Measurements from ENCODE around the gene KRTAP4-12. TPM values are rescaled to one million over a fixed set of nuclear protein-coding genes. Genes with fewer than 3 reads are reported as not detected.
"Not testable (repeated sequence)": the region's sequence is repeated elsewhere in the genome, so short reads cannot be mapped to it uniquely, and the experiment has no call there.

KRTAP4-12 gene
- total RNA-seq, 1 experiment from 2014 or later: not detected

DNA sequence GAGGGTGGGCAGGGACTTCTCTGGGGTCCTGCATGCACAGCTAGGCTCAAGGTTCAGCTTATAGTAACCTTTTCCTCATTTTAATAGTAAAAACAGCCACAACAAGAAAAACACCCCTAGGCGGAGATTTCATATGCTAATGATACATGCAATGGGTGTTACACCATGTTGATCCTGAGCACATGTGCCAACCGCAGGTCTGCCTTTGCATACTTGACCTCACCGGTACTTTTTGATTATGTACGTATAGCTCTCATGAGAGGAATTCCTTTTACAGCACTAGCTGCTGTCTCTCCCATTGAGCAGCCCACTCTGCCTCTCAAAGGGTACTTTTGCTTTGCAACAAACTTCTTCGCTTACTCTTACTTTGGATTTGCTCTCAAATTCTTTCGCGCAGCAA, 27.9 kb downstream of the KRTAP4-12 start:
- DNase-seq (ENCODE audit: low spot score): no peak

DNA sequence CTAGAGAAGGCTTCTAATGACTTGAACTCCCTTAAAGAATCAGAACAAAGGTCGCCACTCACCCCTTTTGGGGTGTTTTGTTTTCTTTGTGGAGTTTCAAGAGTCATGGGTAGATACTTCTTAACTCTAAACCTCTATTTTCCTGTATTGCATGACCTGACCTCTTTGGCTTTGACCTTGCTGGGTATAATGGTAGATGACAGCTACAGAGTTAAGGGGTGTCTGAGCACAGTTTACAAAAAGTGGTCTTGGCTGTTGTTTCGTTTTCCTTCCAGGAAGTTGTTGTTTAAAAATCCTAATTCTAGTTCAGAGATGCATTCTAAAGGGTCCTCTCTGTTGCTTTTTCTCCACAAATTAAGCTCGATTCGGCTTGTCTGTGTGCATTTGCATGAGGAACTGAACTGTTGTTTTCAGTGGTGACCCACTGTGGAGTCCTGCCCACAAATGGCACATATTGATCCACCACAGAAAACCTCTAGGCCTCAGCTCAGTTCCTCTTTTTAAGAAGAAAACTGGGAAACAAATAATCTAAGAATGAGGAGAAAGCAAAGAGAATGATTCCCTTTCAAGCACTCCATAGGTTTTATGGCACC, 35.1 kb downstream of the KRTAP4-12 start:
- DNase-seq (ENCODE audit: low spot score): not testable (repeated sequence)

- DNase-seq (ENCODE audit: low spot score): not testable (repeated sequence)
Observed at GRCh38 chr17:41084100-41084856, 39.7 kb downstream of the KRTAP4-12 start, which contains the start of gene KRTAP4-7. Gene KRTAP4-7, plus strand, starts transcription at chr17:41084150. Its CDS starts 57 bp downstream, at chr17:41084207.

DNA sequence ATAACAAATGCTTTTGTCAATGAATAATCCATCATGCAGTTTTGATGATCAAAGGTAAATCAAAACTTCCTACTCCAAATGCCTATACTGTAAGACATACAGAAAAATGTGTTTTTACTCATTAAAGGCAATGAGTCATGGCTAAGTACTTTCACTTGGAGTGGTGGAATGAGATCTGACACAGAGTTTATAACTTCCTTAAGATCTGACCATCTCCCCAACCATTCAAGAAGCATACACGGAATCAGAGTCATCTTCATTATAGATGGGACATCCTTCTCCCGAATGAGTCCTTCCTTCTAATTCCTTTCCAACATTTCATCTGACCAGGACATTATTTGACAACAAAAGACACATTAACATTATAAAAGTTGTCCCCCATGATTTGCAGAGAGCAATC, 40.6 kb downstream of the KRTAP4-12 start:
- DNase-seq (ENCODE audit: low spot score): not testable (repeated sequence)

DNA sequence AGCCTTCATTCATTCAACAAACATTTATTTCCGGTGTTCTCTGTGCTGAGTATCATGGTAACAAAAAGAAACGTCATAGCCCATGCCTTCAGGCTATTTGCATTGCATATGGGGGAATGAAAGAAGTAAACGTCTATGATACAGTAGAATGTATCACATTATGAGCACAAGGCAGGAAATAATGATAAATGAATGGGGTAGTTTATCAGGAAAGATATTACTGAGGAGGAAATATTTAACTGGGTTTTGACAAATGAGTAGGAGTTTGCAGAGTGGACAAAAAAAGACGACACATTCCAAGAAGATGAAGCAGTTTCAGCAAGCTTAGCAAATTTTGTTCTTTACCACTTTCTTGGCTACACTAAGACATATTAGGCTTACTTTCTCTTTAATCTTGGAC, 41.4 kb downstream of the KRTAP4-12 start:
- peak; percentile 16 for DNase-seq (ENCODE audit: low spot score)

GRCh38 chr17:41076788-41077187, 47.2 kb downstream of the KRTAP4-12 start:
- DNase-seq (ENCODE audit: low spot score): no peak

GRCh38 chr17:41073676-41074075, 50.3 kb downstream of the KRTAP4-12 start:
- no peak for DNase-seq (ENCODE audit: low spot score)

Other genes starting within 250 kb of the KRTAP4-12 start
- gene KRT20, start 238.9 kb downstream of the KRTAP4-12 start, total RNA-seq (2014; rRNA removed; shearing (Covaris generic)): not detected in 2 replicates
- not detected in 2 replicates for gene KRT23, start 186.5 kb downstream of the KRTAP4-12 start, total RNA-seq (2014; rRNA removed; shearing (Covaris generic))
- gene KRT39, start 157.2 kb downstream of the KRTAP4-12 start, total RNA-seq (2014; rRNA removed; shearing (Covaris generic)): 0.18 TPM in 1 of 2 replicates, not detected in the other
- gene KRT40, start 139.9 kb downstream of the KRTAP4-12 start, total RNA-seq (2014; rRNA removed; shearing (Covaris generic)): not detected in 2 replicates
- gene KRTAP3-3, start 130.0 kb downstream of the KRTAP4-12 start, total RNA-seq (2014; rRNA removed; shearing (Covaris generic)): not detected in 2 replicates
- gene KRTAP3-2, start 124.3 kb downstream of the KRTAP4-12 start, total RNA-seq (2014; rRNA removed; shearing (Covaris generic)): not detected in 2 replicates
- not detected in 2 replicates for gene KRTAP3-1, start 115.1 kb downstream of the KRTAP4-12 start, total RNA-seq (2014; rRNA removed; shearing (Covaris generic))
- 0.27 TPM in 1 of 2 replicates, not detected in the other for gene KRTAP1-5, start 97.0 kb downstream of the KRTAP4-12 start, total RNA-seq (2014; rRNA removed; shearing (Covaris generic))
- not detected in 2 replicates for gene KRTAP1-4, start 94.0 kb downstream of the KRTAP4-12 start, total RNA-seq (2014; rRNA removed; shearing (Covaris generic))
- gene KRTAP1-3, start 89.3 kb downstream of the KRTAP4-12 start, total RNA-seq (2014; rRNA removed; shearing (Covaris generic)): not detected in 2 replicates
- not detected in 2 replicates for gene KRTAP1-1, start 82.7 kb downstream of the KRTAP4-12 start, total RNA-seq (2014; rRNA removed; shearing (Covaris generic))
- not detected in 2 replicates for gene KRTAP2-1, start 76.9 kb downstream of the KRTAP4-12 start, total RNA-seq (2014; rRNA removed; shearing (Covaris generic))
- gene KRTAP2-2, start 69.0 kb downstream of the KRTAP4-12 start, total RNA-seq (2014; rRNA removed; shearing (Covaris generic)): not detected in 2 replicates
- gene KRTAP2-3, start 64.1 kb downstream of the KRTAP4-12 start, total RNA-seq (2014; rRNA removed; shearing (Covaris generic)): 0.21 TPM in 1 of 2 replicates, not detected in the other
- gene KRTAP2-4, start 58.3 kb downstream of the KRTAP4-12 start, total RNA-seq (2014; rRNA removed; shearing (Covaris generic)): not detected in 2 replicates
- not detected in 2 replicates for gene KRTAP4-7, start 40.0 kb downstream of the KRTAP4-12 start, total RNA-seq (2014; rRNA removed; shearing (Covaris generic))
- gene KRTAP4-8, start 26.0 kb downstream of the KRTAP4-12 start, total RNA-seq (2014; rRNA removed; shearing (Covaris generic)): not detected in 2 replicates
- gene KRTAP4-16, start 22.0 kb downstream of the KRTAP4-12 start, total RNA-seq (2014; rRNA removed; shearing (Covaris generic)): not detected in 2 replicates
- not detected in 2 replicates for gene KRTAP4-9, start 18.8 kb downstream of the KRTAP4-12 start, total RNA-seq (2014; rRNA removed; shearing (Covaris generic))
- not detected in 2 replicates for gene KRTAP4-11, start 5.8 kb downstream of the KRTAP4-12 start, total RNA-seq (2014; rRNA removed; shearing (Covaris generic))
- not detected in 2 replicates for gene KRTAP4-6, start 16.4 kb upstream of the KRTAP4-12 start, total RNA-seq (2014; rRNA removed; shearing (Covaris generic))
- gene KRTAP4-5, start 25.6 kb upstream of the KRTAP4-12 start, total RNA-seq (2014; rRNA removed; shearing (Covaris generic)): not detected in 2 replicates
- gene KRTAP4-4, start 36.6 kb upstream of the KRTAP4-12 start, total RNA-seq (2014; rRNA removed; shearing (Covaris generic)): not detected in 2 replicates
- gene KRTAP4-3, start 44.0 kb upstream of the KRTAP4-12 start, total RNA-seq (2014; rRNA removed; shearing (Covaris generic)): not detected in 2 replicates
- gene KRTAP4-2, start 54.0 kb upstream of the KRTAP4-12 start, total RNA-seq (2014; rRNA removed; shearing (Covaris generic)): not detected in 2 replicates
- gene KRTAP4-1, start 60.7 kb upstream of the KRTAP4-12 start, total RNA-seq (2014; rRNA removed; shearing (Covaris generic)): not detected in 2 replicates
- not detected in 2 replicates for gene KRTAP9-1, start 65.7 kb upstream of the KRTAP4-12 start, total RNA-seq (2014; rRNA removed; shearing (Covaris generic))
- not detected in 2 replicates for gene KRTAP9-2, start 102.5 kb upstream of the KRTAP4-12 start, total RNA-seq (2014; rRNA removed; shearing (Covaris generic))
- not detected in 2 replicates for gene KRTAP9-3, start 108.3 kb upstream of the KRTAP4-12 start, total RNA-seq (2014; rRNA removed; shearing (Covaris generic))
- gene KRTAP9-8, start 113.8 kb upstream of the KRTAP4-12 start, total RNA-seq (2014; rRNA removed; shearing (Covaris generic)): not detected in 2 replicates
- gene KRTAP9-4, start 125.5 kb upstream of the KRTAP4-12 start, total RNA-seq (2014; rRNA removed; shearing (Covaris generic)): not detected in 2 replicates
- not detected in 2 replicates for gene KRTAP9-9, start 131.2 kb upstream of the KRTAP4-12 start, total RNA-seq (2014; rRNA removed; shearing (Covaris generic))
- gene KRTAP9-6, start 141.2 kb upstream of the KRTAP4-12 start, total RNA-seq (2014; rRNA removed; shearing (Covaris generic)): not detected in 2 replicates
- not detected in 2 replicates for gene KRTAP9-7, start 151.5 kb upstream of the KRTAP4-12 start, total RNA-seq (2014; rRNA removed; shearing (Covaris generic))
- gene KRTAP29-1, start 178.7 kb upstream of the KRTAP4-12 start, total RNA-seq (2014; rRNA removed; shearing (Covaris generic)): not detected in 2 replicates
- gene KRTAP16-1, start 185.1 kb upstream of the KRTAP4-12 start, total RNA-seq (2014; rRNA removed; shearing (Covaris generic)): not detected in 2 replicates
- gene KRTAP17-1, start 191.5 kb upstream of the KRTAP4-12 start, total RNA-seq (2014; rRNA removed; shearing (Covaris generic)): not detected in 2 replicates
- gene KRT33A, start 226.6 kb upstream of the KRTAP4-12 start, total RNA-seq (2014; rRNA removed; shearing (Covaris generic)): not detected in 2 replicates
- gene KRT33B, start 245.6 kb upstream of the KRTAP4-12 start, total RNA-seq (2014; rRNA removed; shearing (Covaris generic)): not detected in 2 replicates